NB4 (cell line): ENCODE results near the gene OLFML2B.

Source experiments
- MYC ChIP-seq: IDR thresholded peaks from 2 replicates; pipeline ENCODE4 v1.6.1; 2011; ENCODE audit warnings: low read depth, low read length
- POLR2A ChIP-seq: IDR thresholded peaks from 2 replicates; pipeline ENCODE4 v1.6.1; 2011; ENCODE audit warnings: mild to moderate bottlenecking; ENCODE audit not compliant: insufficient read length; ENCODE audit errors: extremely low read depth
- TF ChIP-seq, protein P1 (sequence below): IDR thresholded peaks from one replicate; pipeline ENCODE4 v1.5.1; 2012; ENCODE audit warnings: low read depth, low read length

- TF ChIP-seq MYC (no peak), POLR2A (no peak)
- TF ChIP-seq, protein P1, sequence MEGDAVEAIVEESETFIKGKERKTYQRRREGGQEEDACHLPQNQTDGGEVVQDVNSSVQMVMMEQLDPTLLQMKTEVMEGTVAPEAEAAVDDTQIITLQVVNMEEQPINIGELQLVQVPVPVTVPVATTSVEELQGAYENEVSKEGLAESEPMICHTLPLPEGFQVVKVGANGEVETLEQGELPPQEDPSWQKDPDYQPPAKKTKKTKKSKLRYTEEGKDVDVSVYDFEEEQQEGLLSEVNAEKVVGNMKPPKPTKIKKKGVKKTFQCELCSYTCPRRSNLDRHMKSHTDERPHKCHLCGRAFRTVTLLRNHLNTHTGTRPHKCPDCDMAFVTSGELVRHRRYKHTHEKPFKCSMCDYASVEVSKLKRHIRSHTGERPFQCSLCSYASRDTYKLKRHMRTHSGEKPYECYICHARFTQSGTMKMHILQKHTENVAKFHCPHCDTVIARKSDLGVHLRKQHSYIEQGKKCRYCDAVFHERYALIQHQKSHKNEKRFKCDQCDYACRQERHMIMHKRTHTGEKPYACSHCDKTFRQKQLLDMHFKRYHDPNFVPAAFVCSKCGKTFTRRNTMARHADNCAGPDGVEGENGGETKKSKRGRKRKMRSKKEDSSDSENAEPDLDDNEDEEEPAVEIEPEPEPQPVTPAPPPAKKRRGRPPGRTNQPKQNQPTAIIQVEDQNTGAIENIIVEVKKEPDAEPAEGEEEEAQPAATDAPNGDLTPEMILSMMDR: no peak
These were observed 12.5 kb upstream of the OLFML2B start for GRCh38 chr1:162036163-162036562.
